ENCODE results near the gene CEP112. TPM values are rescaled to one million over a fixed set of nuclear protein-coding genes. Genes with fewer than 3 reads are reported as not detected.

Gene CEP112
- 4.6 TPM for total RNA-seq
- 8.5 TPM for polyA plus RNA-seq
- long read RNA-seq, donor 1 = 0 reads
- long read RNA-seq, donor 2 = 0 reads
- long read RNA-seq, donor 3 = 0 reads
- long read RNA-seq, donor 4 = 0 reads
- long read RNA-seq, donor 5 = 0 reads
- long read RNA-seq, donor 6 = 0 reads
- long read RNA-seq, donor 7 = 0 reads
- long read RNA-seq, donor 8 = 0 reads
- long read RNA-seq, donor 9 = 0 reads
- long read RNA-seq, donor 10, partial matches to known transcripts = 0 of 1 reads
- long read RNA-seq, donor 10, other reads (novel, unspliced or antisense) = 0 of 1 reads

- Histone ChIP-seq H3K36me3 (ENCODE audit: control insufficient read depth in 2 of 2, insufficient read depth in 2 of 2, low read length in 1 of 2) (no peaks in the 10 kb centered on the region), H3K27me3 (ENCODE audit: control insufficient read depth in 2 of 2, insufficient read depth in 1 of 2, low read length in 1 of 2) (no peaks in the 10 kb centered on the region), H3K9me3 (ENCODE audit: control insufficient read depth in 2 of 2, insufficient read depth in 1 of 2, low read length in 1 of 2) (no peaks in the 10 kb centered on the region), H3K4me1 (ENCODE audit: control insufficient read depth in 2 of 2, insufficient read depth in 2 of 2, low read length in 2 of 2) (peaks cover 7 to 16% of the 10 kb centered on the region in 2 donors), H3K4me3 (ENCODE audit: low read length in 2 of 2) (peak within 1 kb of the TSS; percentile 55 to 82), H3K27ac (ENCODE audit: low read depth in 1 of 2, low read length in 1 of 2) (peak within 1 kb of the TSS; percentile 58 to 64)
- DNase-seq (ENCODE audit: low read depth in 6 of 9, low spot score in 9 of 9) = peak; percentile 67 to 95 (median 89)
- under 1% methylated on average over 83 of the region's 83 CpGs for WGBS
Measured at GRCh38 chr17:66191593-66192377, at the start of gene CEP112. TSS of gene CEP112 (minus strand) at chr17:66192133.

- Histone ChIP-seq H3K27ac (ENCODE audit: low read depth in 1 of 2, low read length in 1 of 2) (no peak overlapping the region), H3K9me3 (ENCODE audit: control insufficient read depth in 2 of 2, insufficient read depth in 1 of 2, low read length in 1 of 2) (no peaks in the 10 kb centered on the region), H3K4me3 (ENCODE audit: low read length in 2 of 2) (no peak overlapping the region), H3K4me1 (ENCODE audit: control insufficient read depth in 2 of 2, insufficient read depth in 2 of 2, low read length in 2 of 2) (no peaks in the 10 kb centered on the region), H3K27me3 (ENCODE audit: control insufficient read depth in 2 of 2, insufficient read depth in 1 of 2, low read length in 1 of 2) (peaks cover 2 to 65% of the 10 kb centered on the region in 2 donors), H3K36me3 (ENCODE audit: control insufficient read depth in 2 of 2, insufficient read depth in 2 of 2, low read length in 1 of 2) (no peaks in the 10 kb centered on the region)
- DNase-seq (ENCODE audit: low read depth in 6 of 9, low spot score in 9 of 9) = no peak
- WGBS = 79% methylated on average over 3 of the region's 3 CpGs
Measured at GRCh38 chr17:66240630-66241029, 48.7 kb upstream of the CEP112 start.

DNA sequence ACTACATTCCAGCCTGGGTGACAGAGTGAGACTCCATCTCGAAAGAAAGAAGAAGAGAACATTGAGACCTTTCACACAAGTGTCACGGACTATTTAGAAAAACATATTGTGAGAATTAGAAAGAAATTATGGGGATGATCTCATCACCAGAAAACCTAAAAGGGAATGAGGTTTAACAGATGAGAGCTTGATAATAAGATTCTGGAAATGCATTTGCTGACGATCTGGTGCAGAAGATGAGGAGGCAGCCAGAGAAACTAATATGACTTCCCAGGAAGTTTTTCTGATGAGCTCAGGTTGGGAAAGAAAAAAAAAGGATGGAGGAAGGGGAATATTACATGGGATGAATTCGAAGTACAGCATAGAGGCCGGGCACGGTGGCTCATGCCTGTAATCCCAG is 48.1 kb upstream of the CEP112 start:
- Histone ChIP-seq H3K4me3 (ENCODE audit: low read length in 2 of 2) (no peak overlapping the region), H3K9me3 (ENCODE audit: control insufficient read depth in 2 of 2, insufficient read depth in 1 of 2, low read length in 1 of 2) (no peaks in the 10 kb centered on the region), H3K36me3 (ENCODE audit: control insufficient read depth in 2 of 2, insufficient read depth in 2 of 2, low read length in 1 of 2) (no peaks in the 10 kb centered on the region), H3K27ac (ENCODE audit: low read depth in 1 of 2, low read length in 1 of 2) (no peak overlapping the region), H3K4me1 (ENCODE audit: control insufficient read depth in 2 of 2, insufficient read depth in 2 of 2, low read length in 2 of 2) (no peaks in the 10 kb centered on the region), H3K27me3 (ENCODE audit: control insufficient read depth in 2 of 2, insufficient read depth in 1 of 2, low read length in 1 of 2) (peaks cover 2 to 60% of the 10 kb centered on the region in 2 donors)
- WGBS = 96% methylated on average over 6 of the region's 6 CpGs
- DNase-seq (ENCODE audit: low read depth in 6 of 9, low spot score in 9 of 9) = no peak

GRCh38 chr17:66235377-66235994 is 43.6 kb upstream of the CEP112 start:
- peaks cover 0 to 25% of the 10 kb centered on the region in 2 donors for H3K27me3 ChIP-seq (ENCODE audit: control insufficient read depth in 2 of 2, insufficient read depth in 1 of 2, low read length in 1 of 2)
- H3K27ac ChIP-seq (ENCODE audit: low read depth in 1 of 2, low read length in 1 of 2) = no peak overlapping the region
- no peaks in the 10 kb centered on the region for H3K36me3 ChIP-seq (ENCODE audit: control insufficient read depth in 2 of 2, insufficient read depth in 2 of 2, low read length in 1 of 2)
- no peak for DNase-seq (ENCODE audit: low read depth in 6 of 9, low spot score in 9 of 9)
- over 99% methylated on average over 3 of the region's 3 CpGs for WGBS
- H3K9me3 ChIP-seq (ENCODE audit: control insufficient read depth in 2 of 2, insufficient read depth in 1 of 2, low read length in 1 of 2) = no peaks in the 10 kb centered on the region
- no peak overlapping the region for H3K4me3 ChIP-seq (ENCODE audit: low read length in 2 of 2)
- no peaks in the 10 kb centered on the region for H3K4me1 ChIP-seq (ENCODE audit: control insufficient read depth in 2 of 2, insufficient read depth in 2 of 2, low read length in 2 of 2)

- Histone ChIP-seq H3K9me3 (ENCODE audit: control insufficient read depth in 2 of 2, insufficient read depth in 1 of 2, low read length in 1 of 2) (no peaks in the 10 kb centered on the region), H3K36me3 (ENCODE audit: control insufficient read depth in 2 of 2, insufficient read depth in 2 of 2, low read length in 1 of 2) (no peaks in the 10 kb centered on the region), H3K4me1 (ENCODE audit: control insufficient read depth in 2 of 2, insufficient read depth in 2 of 2, low read length in 2 of 2) (no peaks in the 10 kb centered on the region), H3K27ac (ENCODE audit: low read depth in 1 of 2, low read length in 1 of 2) (no peak overlapping the region), H3K27me3 (ENCODE audit: control insufficient read depth in 2 of 2, insufficient read depth in 1 of 2, low read length in 1 of 2) (peaks cover 0 to 25% of the 10 kb centered on the region in 2 donors), H3K4me3 (ENCODE audit: low read length in 2 of 2) (no peak overlapping the region)
- no peak for DNase-seq (ENCODE audit: low read depth in 6 of 9, low spot score in 9 of 9)
- 96% methylated on average over 3 of the region's 3 CpGs for WGBS
Measured at GRCh38 chr17:66234611-66235010, 42.7 kb upstream of the CEP112 start.

DNA sequence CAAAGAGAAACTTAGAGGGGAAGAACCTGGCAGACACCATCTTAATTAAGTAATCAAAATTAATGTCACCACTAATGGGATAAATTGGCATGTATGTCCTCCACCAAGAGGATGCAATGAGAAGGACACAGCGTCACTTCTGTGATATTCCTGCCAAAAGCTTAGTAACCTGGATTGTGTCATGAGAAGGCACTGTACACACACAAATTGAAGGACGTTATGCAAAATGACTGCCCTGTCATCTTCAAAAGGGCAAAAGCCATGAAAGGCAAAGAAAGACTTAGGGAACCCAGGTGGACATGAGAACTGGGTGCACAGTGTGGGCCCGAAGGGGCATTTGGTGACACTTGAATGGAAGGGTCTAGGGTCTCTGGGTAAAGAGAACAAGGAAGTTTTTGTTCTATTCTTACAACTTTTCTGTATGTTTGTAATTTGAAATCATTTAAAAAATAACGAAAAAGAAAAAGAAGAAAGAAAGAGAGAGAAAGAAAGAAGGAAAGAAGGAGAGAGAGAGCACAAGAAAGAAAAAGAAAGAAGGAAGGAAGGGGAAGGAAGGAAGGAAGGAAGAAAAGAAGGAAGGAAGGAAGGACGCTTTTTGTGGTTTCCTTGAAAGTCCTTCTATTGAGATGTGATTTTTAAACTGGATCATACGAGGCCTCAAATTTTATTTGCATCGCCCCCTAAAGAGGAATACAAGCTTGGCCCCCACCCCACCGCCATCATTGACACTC is 41.3 kb upstream of the CEP112 start:
- no peak for DNase-seq (ENCODE audit: low read depth in 6 of 9, low spot score in 9 of 9)
- 88% methylated on average over 8 of the region's 8 CpGs for WGBS
- no peak overlapping the region for H3K27ac ChIP-seq (ENCODE audit: low read depth in 1 of 2, low read length in 1 of 2)

DNA sequence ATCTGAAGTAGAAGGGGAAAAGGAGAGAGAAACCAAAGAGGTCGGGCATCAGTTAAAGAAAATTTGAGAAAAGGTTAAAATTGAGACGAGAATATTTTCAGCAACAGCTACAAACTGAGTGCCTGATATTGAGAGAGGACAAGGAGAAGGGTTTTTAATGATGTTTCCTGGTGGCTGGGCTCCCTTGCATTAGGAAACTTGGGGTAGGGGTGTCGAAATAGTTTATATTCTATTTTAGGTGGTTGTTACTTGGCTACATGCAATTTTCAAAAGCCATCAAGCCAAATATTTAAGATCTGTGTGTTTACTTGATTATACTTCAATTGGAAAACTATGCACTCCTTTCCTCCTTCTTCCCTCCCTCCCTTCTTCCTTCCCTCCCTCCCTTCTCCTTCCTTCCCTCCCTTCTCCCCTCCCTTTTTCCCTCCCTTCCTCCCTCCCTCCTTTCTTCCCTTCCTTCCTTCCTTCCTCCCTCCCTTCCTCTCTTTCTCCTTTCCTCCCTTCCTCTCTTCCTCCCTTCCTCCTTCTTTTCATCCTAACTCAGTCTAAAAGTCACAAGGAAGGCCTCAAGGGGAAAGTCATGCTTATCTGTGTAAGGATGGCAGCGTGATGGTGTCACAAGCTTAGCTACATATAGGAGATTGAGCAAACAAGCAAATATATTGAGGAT is 39.1 kb upstream of the CEP112 start:
- WGBS = 94% methylated on average over 4 of the region's 4 CpGs
- Histone ChIP-seq H3K36me3 (ENCODE audit: control insufficient read depth in 2 of 2, insufficient read depth in 2 of 2, low read length in 1 of 2) (no peaks in the 10 kb centered on the region), H3K4me3 (ENCODE audit: low read length in 2 of 2) (no peak overlapping the region), H3K27me3 (ENCODE audit: control insufficient read depth in 2 of 2, insufficient read depth in 1 of 2, low read length in 1 of 2) (peaks cover 0 to 3% of the 10 kb centered on the region in 2 donors), H3K27ac (ENCODE audit: low read depth in 1 of 2, low read length in 1 of 2) (no peak overlapping the region), H3K9me3 (ENCODE audit: control insufficient read depth in 2 of 2, insufficient read depth in 1 of 2, low read length in 1 of 2) (no peaks in the 10 kb centered on the region), H3K4me1 (ENCODE audit: control insufficient read depth in 2 of 2, insufficient read depth in 2 of 2, low read length in 2 of 2) (no peaks in the 10 kb centered on the region)
- no peak for DNase-seq (ENCODE audit: low read depth in 6 of 9, low spot score in 9 of 9)

More for the DNA sequence above, 41.3 kb upstream of the CEP112 start:
- H3K27me3 ChIP-seq (ENCODE audit: control insufficient read depth in 2 of 2, insufficient read depth in 1 of 2, low read length in 1 of 2) = peaks cover 0 to 13% of the 10 kb centered on the region in 2 donors
- no peaks in the 10 kb centered on the region for H3K36me3 ChIP-seq (ENCODE audit: control insufficient read depth in 2 of 2, insufficient read depth in 2 of 2, low read length in 1 of 2)
- no peaks in the 10 kb centered on the region for H3K4me1 ChIP-seq (ENCODE audit: control insufficient read depth in 2 of 2, insufficient read depth in 2 of 2, low read length in 2 of 2)
- H3K9me3 ChIP-seq (ENCODE audit: control insufficient read depth in 2 of 2, insufficient read depth in 1 of 2, low read length in 1 of 2) = no peaks in the 10 kb centered on the region
- H3K4me3 ChIP-seq (ENCODE audit: low read length in 2 of 2) = no peak overlapping the region

DNA sequence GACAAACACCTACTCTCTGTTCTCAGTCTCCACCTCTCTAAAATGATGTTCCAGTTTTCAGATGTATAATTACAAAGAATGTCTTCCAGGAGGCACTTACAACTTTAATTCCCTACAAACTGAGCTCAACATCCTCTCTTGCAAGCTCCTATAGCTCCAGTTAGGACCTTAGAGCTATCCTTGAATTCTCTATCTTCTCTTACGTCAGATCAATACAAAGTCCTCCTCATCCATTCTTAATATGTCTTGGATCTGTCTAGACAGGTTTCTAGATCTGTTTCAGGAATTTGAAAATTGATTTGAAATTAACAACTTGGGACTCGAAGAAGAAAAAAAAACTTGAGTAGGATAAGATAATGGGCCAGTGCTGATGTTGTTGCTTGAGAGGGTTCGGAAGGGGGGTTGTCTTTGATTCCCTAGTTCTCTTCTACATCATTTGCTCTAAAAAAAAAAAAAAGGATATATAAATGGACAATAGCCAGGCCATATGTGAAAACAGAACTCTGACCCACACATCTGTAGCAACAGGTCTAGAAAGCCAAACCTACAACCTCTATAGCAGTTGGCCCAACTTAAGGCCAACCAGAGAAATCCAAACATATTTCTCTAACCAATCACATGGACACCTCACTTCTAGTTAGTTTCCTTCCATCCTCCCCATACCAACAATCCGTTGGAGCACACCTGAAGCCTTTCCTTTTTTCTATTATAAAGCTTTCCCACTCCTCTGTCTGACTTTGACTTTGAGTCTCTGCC is 38.0 kb upstream of the CEP112 start:
- Histone ChIP-seq H3K4me1 (ENCODE audit: control insufficient read depth in 2 of 2, insufficient read depth in 2 of 2, low read length in 2 of 2) (no peaks in the 10 kb centered on the region), H3K4me3 (ENCODE audit: low read length in 2 of 2) (no peak overlapping the region), H3K36me3 (ENCODE audit: control insufficient read depth in 2 of 2, insufficient read depth in 2 of 2, low read length in 1 of 2) (no peaks in the 10 kb centered on the region), H3K27me3 (ENCODE audit: control insufficient read depth in 2 of 2, insufficient read depth in 1 of 2, low read length in 1 of 2) (peaks cover 0 to 3% of the 10 kb centered on the region in 2 donors), H3K9me3 (ENCODE audit: control insufficient read depth in 2 of 2, insufficient read depth in 1 of 2, low read length in 1 of 2) (no peaks in the 10 kb centered on the region), H3K27ac (ENCODE audit: low read depth in 1 of 2, low read length in 1 of 2) (no peak overlapping the region)
- WGBS = 91% methylated on average over 4 of the region's 4 CpGs
- no peak for DNase-seq (ENCODE audit: low read depth in 6 of 9, low spot score in 9 of 9)

All from thymus (tissue), 14 donors.